HEK293 (cell line): ENCODE measurements around the gene ITGA11.

Experiments used
- CTCF ChIA-PET: fragments of 350-600 bp; formaldehyde crosslinking; extraction: SDS; loops from one replicate; lab custom pipeline; 2021; ENCODE audit warnings: antibody characterized with exemption; lab: Yijun Ruan, JAX
- POLR2A ChIA-PET: fragments of 300-600 bp; formaldehyde crosslinking; extraction: SDS; loops from one replicate; lab custom pipeline; 2020; ENCODE audit warnings: antibody characterized with exemption, inconsistent platforms; lab: Yijun Ruan, JAX
- H3K27ac ChIP-seq: fragments of 200-500 bp; sonication (Bioruptor generic); 2 replicates; pipeline ENCODE4 v1.5.1; 2014; ENCODE audit warnings: low read depth, low read length, control low read depth, inconsistent platforms; ENCODE audit errors: extremely low read depth
- H3K36me3 ChIP-seq, 2 experiments: fragments of 200-500 bp in 1 of 2; sonication (Bioruptor generic) in 1 of 2; 1 replicate in 1 of 2; 2 replicates in 1 of 2; pipeline ENCODE4 v1.5.1; 2014 to 2017; ENCODE audit warnings: inconsistent platforms in 2 of 2, low read length in 2 of 2; ENCODE audit not compliant: control insufficient read depth in 2 of 2, insufficient read depth in 1 of 2
- H3K4me1 ChIP-seq: fragments of 200-500 bp; sonication (Bioruptor generic); 2 replicates; pipeline ENCODE4 v1.5.1; 2014; ENCODE audit warnings: mild to moderate bottlenecking, low read length, inconsistent platforms; ENCODE audit not compliant: control insufficient read depth, insufficient read depth
- H3K4me3 ChIP-seq: 2 replicates; pipeline ENCODE4 v1.5.1; 2011; ENCODE audit warnings: low read depth, mild to moderate bottlenecking, control low read depth, low read length, moderate library complexity
- H3K9me3 ChIP-seq: fragments of 200-500 bp; sonication (Bioruptor generic); 2 replicates; pipeline ENCODE4 v1.5.1; 2014; ENCODE audit warnings: low read depth, low read length, inconsistent platforms; ENCODE audit not compliant: control insufficient read depth, insufficient read depth
- HOXC10 ChIP-seq: sonication (generic); formaldehyde crosslinking; IDR thresholded peaks from 2 replicates; pipeline ENCODE4 v1.8.1; 2023; ENCODE audit warnings: mild to moderate bottlenecking, missing genetic modification reagents
- KLF9 ChIP-seq: fragments of 450-650 bp; formaldehyde crosslinking; IDR thresholded peaks from 2 replicates; pipeline ENCODE4 v1.5.1; 2016; ENCODE audit warnings: missing biosample characterization, missing genetic modification characterization, low read depth
- MZF1 ChIP-seq: fragments of 450-650 bp; formaldehyde crosslinking; IDR thresholded peaks from 2 replicates; pipeline ENCODE4 v1.5.1; 2017; ENCODE audit warnings: missing biosample characterization, missing genetic modification characterization, borderline replicate concordance
- SALL2 ChIP-seq: fragments of 450-650 bp; formaldehyde crosslinking; IDR thresholded peaks from 2 replicates; pipeline ENCODE4 v1.5.0; 2017; ENCODE audit warnings: missing biosample characterization, mild to moderate bottlenecking, missing genetic modification characterization, borderline replicate concordance
- SETDB1 ChIP-seq: IDR thresholded peaks from one replicate; pipeline ENCODE4 v1.6.1; 2017; ENCODE audit warnings: mild to moderate bottlenecking, low read length, moderate library complexity, mixed read lengths; ENCODE audit not compliant: insufficient read length
- SP2 ChIP-seq: fragments of 450-650 bp; formaldehyde crosslinking; IDR thresholded peaks from 2 replicates; pipeline ENCODE4 v1.5.1; 2016; ENCODE audit warnings: missing biosample characterization, missing genetic modification characterization
- WT1 ChIP-seq: fragments of 450-650 bp; formaldehyde crosslinking; IDR thresholded peaks from 2 replicates; pipeline ENCODE4 v1.5.1; 2016; ENCODE audit warnings: missing biosample characterization, missing genetic modification characterization
- ZBTB48 ChIP-seq: fragments of 450-650 bp; formaldehyde crosslinking; IDR thresholded peaks from 2 replicates; pipeline ENCODE4 v1.5.1; 2016; ENCODE audit warnings: missing biosample characterization, missing genetic modification characterization
- ZIC2 ChIP-seq: fragments of 450-650 bp; formaldehyde crosslinking; IDR thresholded peaks from 2 replicates; pipeline ENCODE4 v1.5.1; 2016; ENCODE audit warnings: missing biosample characterization, missing genetic modification characterization
- ZNF121 ChIP-seq: fragments of 450-650 bp; formaldehyde crosslinking; IDR thresholded peaks from 2 replicates; pipeline ENCODE4 v1.5.1; 2016; ENCODE audit warnings: missing biosample characterization, missing genetic modification characterization
- ZNF184 ChIP-seq: fragments of 450-650 bp; IDR thresholded peaks from 2 replicates; pipeline ENCODE4 v1.5.1; 2018; ENCODE audit warnings: missing biosample characterization, mild to moderate bottlenecking, missing genetic modification characterization
- ZNF214 ChIP-seq: fragments of 450-650 bp; formaldehyde crosslinking; IDR thresholded peaks from 2 replicates; pipeline ENCODE4 v1.5.1; 2017; ENCODE audit warnings: missing biosample characterization, mild to moderate bottlenecking, missing genetic modification characterization, borderline replicate concordance
- ZNF24 ChIP-seq: fragments of 450-650 bp; formaldehyde crosslinking; IDR thresholded peaks from 2 replicates; pipeline ENCODE4 v1.5.1; 2016; ENCODE audit warnings: missing biosample characterization, missing genetic modification characterization
- ZNF302 ChIP-seq: fragments of 450-650 bp; formaldehyde crosslinking; IDR thresholded peaks from 2 replicates; pipeline ENCODE4 v1.5.1; 2016; ENCODE audit warnings: missing biosample characterization, missing genetic modification characterization, low read depth
- ZNF391 ChIP-seq: fragments of 450-650 bp; formaldehyde crosslinking; IDR thresholded peaks from 2 replicates; pipeline ENCODE4 v1.5.1; 2016; ENCODE audit warnings: low read depth, missing biosample characterization, missing genetic modification characterization, borderline replicate concordance
- ZNF488 ChIP-seq: fragments of 450-650 bp; formaldehyde crosslinking; IDR thresholded peaks from 2 replicates; pipeline ENCODE4 v1.5.1; 2016; ENCODE audit warnings: missing biosample characterization, missing genetic modification characterization
- ZNF518A ChIP-seq: fragments of 450-650 bp; formaldehyde crosslinking; conservative IDR thresholded peaks from 2 replicates; pipeline ENCODE4 v1.5.1; 2016; ENCODE audit warnings: low read depth, missing biosample characterization, missing genetic modification characterization
- ZNF548 ChIP-seq: fragments of 450-650 bp; formaldehyde crosslinking; IDR thresholded peaks from 2 replicates; pipeline ENCODE4 v1.5.1; 2016; ENCODE audit warnings: missing biosample characterization, missing genetic modification characterization
- ZNF555 ChIP-seq: fragments of 450-650 bp; formaldehyde crosslinking; conservative IDR thresholded peaks from 2 replicates; pipeline ENCODE4 v1.5.1; 2017; ENCODE audit warnings: missing biosample characterization, mild to moderate bottlenecking, missing genetic modification characterization, inconsistent platforms
- ZNF660 ChIP-seq: fragments of 450-650 bp; IDR thresholded peaks from 2 replicates; pipeline ENCODE4 v1.5.1; 2018; ENCODE audit warnings: missing biosample characterization, mild to moderate bottlenecking, missing genetic modification characterization
- ZNF76 ChIP-seq: fragments of 450-650 bp; formaldehyde crosslinking; IDR thresholded peaks from 2 replicates; pipeline ENCODE4; 2016; ENCODE audit warnings: low read depth, missing biosample characterization, missing genetic modification characterization, borderline replicate concordance
- ZNF768 ChIP-seq: fragments of 450-650 bp; formaldehyde crosslinking; IDR thresholded peaks from 2 replicates; pipeline ENCODE4 v1.5.1; 2018; ENCODE audit warnings: missing biosample characterization, mild to moderate bottlenecking, missing genetic modification characterization
- ZNF792 ChIP-seq: fragments of 450-650 bp; formaldehyde crosslinking; IDR thresholded peaks from 2 replicates; pipeline ENCODE4 v1.5.1; 2016; ENCODE audit warnings: missing biosample characterization, missing genetic modification characterization
- TF ChIP-seq, protein P1 (sequence below): sonication (generic); formaldehyde crosslinking; IDR thresholded peaks from 2 replicates; pipeline ENCODE4 v1.8.1; 2022; ENCODE audit warnings: mild to moderate bottlenecking, moderate library complexity, missing genetic modification reagents
- TF ChIP-seq, protein P2 (sequence below): fragments of 450-650 bp; formaldehyde crosslinking; IDR thresholded peaks from 2 replicates; pipeline ENCODE4 v1.5.1; 2016; ENCODE audit warnings: missing biosample characterization, missing genetic modification characterization

The ITGA11 gene

GRCh38 chr15:68421115-68421551, 10.8 kb downstream of the ITGA11 start (continued):
- TF ChIP-seq ZNF518A (no peak), ZNF792 (tag by site-specific recombination) (no peak), ZNF214 (tag by site-specific recombination) (no peak), KLF9 (tag by site-specific recombination) (no peak), HOXC10 (no peak), ZNF121 (tag by site-specific recombination) (no peak), ZNF24 (tag by site-specific recombination) (no peak)
- TF ChIP-seq, protein P1, sequence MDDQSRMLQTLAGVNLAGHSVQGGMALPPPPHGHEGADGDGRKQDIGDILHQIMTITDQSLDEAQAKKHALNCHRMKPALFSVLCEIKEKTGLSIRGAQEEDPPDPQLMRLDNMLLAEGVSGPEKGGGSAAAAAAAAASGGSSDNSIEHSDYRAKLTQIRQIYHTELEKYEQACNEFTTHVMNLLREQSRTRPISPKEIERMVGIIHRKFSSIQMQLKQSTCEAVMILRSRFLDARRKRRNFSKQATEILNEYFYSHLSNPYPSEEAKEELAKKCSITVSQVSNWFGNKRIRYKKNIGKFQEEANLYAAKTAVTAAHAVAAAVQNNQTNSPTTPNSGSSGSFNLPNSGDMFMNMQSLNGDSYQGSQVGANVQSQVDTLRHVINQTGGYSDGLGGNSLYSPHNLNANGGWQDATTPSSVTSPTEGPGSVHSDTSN = no peak
- TF ChIP-seq, protein P2, sequence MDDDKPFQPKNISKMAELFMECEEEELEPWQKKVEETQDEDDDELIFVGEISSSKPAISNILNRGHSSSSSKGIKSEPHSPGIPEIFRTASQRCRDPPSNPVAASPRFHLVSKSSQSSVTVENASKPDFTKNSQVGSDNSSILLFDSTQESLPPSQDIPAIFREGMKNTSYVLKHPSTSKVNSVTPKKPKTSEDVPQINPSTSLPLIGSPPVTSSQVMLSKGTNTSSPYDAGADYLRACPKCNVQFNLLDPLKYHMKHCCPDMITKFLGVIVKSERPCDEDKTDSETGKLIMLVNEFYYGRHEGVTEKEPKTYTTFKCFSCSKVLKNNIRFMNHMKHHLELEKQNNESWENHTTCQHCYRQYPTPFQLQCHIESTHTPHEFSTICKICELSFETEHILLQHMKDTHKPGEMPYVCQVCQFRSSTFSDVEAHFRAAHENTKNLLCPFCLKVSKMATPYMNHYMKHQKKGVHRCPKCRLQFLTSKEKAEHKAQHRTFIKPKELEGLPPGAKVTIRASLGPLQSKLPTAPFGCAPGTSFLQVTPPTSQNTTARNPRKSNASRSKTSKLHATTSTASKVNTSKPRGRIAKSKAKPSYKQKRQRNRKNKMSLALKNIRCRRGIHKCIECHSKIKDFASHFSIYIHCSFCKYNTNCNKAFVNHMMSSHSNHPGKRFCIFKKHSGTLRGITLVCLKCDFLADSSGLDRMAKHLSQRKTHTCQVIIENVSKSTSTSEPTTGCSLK (tag by site-specific recombination) = no peak

DNA sequence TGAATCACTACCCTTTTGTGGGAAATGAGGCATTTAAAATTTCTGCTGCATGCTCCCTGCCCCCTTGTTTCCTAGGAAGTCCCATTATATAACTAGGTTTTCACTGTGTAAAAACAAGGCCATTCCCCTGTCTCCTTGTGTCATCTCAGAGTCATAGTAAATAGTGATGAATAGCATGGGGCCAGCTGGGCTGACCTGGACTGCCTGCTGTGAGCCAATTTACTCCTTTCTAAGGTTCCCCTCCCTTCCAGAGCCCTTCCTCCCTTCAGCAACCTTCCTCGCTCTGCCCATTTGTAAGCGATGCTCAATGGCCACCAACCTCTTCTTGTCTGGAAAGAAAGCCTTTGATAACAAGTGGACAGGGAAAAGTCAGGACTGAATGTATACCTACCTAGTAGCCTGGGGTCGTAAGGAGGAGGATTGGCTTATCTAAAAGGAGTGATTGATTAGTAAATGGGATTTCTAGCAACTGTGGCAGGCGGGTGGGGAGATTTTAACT, 11.7 kb downstream of the ITGA11 start:
- ChIA-PET CTCF (no interaction called here), POLR2A (no interaction called here)
- Histone ChIP-seq H3K4me1 (peaks cover 5% of the 10 kb centered on the region; the same call in 1 of the 2 replicates), H3K36me3 (no peaks in the 10 kb centered on the region), H3K27ac (no peak overlapping the region), H3K9me3 (no peaks in the 10 kb centered on the region), H3K4me3 (no peak overlapping the region)
- TF ChIP-seq MZF1 (no peak), ZNF391 (tag by site-specific recombination) (no peak), ZNF302 (no peak), ZNF76 (tag by site-specific recombination) (no peak), ZBTB48 (no peak), SETDB1 (no peak), ZIC2 (tag by site-specific recombination) (peak; percentile 25), WT1 (tag by site-specific recombination) (peak; percentile 61), ZNF768 (tag by site-specific recombination) (no peak), SALL2 (tag by site-specific recombination) (no peak), ZNF184 (no peak), ZNF555 (no peak), SP2 (tag by site-specific recombination) (no peak), ZNF660 (peak; percentile 84), ZNF548 (tag by site-specific recombination) (no peak), ZNF488 (tag by site-specific recombination) (no peak)
- TF ChIP-seq, all 188 proteins: peak for 3
